Measurements from ENCODE around the gene ARL5C. TPM values are rescaled to one million over a fixed set of nuclear protein-coding genes. Genes with fewer than 3 reads are reported as not detected.

ARL5C gene
- total RNA-seq, 2 donors from 2014 or later, result not detected

- no peaks in the 10 kb centered on the region for H3K9me3 ChIP-seq
- DNase-seq, result peak; percentile 30
- H3K4me1 ChIP-seq, result no peaks in the 10 kb centered on the region
- H3K27me3 ChIP-seq, result no peaks in the 10 kb centered on the region
- H3K36me3 ChIP-seq, result no peaks in the 10 kb centered on the region
- TF ChIP-seq, protein P1, sequence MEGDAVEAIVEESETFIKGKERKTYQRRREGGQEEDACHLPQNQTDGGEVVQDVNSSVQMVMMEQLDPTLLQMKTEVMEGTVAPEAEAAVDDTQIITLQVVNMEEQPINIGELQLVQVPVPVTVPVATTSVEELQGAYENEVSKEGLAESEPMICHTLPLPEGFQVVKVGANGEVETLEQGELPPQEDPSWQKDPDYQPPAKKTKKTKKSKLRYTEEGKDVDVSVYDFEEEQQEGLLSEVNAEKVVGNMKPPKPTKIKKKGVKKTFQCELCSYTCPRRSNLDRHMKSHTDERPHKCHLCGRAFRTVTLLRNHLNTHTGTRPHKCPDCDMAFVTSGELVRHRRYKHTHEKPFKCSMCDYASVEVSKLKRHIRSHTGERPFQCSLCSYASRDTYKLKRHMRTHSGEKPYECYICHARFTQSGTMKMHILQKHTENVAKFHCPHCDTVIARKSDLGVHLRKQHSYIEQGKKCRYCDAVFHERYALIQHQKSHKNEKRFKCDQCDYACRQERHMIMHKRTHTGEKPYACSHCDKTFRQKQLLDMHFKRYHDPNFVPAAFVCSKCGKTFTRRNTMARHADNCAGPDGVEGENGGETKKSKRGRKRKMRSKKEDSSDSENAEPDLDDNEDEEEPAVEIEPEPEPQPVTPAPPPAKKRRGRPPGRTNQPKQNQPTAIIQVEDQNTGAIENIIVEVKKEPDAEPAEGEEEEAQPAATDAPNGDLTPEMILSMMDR (IDR thresholded peaks at IDR 0.05), result no peak
- H3K27ac ChIP-seq, result no peak overlapping the region
- intact Hi-C loops (cut with DNase I), result no loop called here
- no peak overlapping the region for H3K4me3 ChIP-seq
- H3K9ac ChIP-seq (ENCODE audit: low read depth in 2 of 2, low read length in 2 of 2), result no peak overlapping the region
These were observed 22.3 kb downstream of the ARL5C start for GRCh38 chr17:39143552-39144093.

DNA sequence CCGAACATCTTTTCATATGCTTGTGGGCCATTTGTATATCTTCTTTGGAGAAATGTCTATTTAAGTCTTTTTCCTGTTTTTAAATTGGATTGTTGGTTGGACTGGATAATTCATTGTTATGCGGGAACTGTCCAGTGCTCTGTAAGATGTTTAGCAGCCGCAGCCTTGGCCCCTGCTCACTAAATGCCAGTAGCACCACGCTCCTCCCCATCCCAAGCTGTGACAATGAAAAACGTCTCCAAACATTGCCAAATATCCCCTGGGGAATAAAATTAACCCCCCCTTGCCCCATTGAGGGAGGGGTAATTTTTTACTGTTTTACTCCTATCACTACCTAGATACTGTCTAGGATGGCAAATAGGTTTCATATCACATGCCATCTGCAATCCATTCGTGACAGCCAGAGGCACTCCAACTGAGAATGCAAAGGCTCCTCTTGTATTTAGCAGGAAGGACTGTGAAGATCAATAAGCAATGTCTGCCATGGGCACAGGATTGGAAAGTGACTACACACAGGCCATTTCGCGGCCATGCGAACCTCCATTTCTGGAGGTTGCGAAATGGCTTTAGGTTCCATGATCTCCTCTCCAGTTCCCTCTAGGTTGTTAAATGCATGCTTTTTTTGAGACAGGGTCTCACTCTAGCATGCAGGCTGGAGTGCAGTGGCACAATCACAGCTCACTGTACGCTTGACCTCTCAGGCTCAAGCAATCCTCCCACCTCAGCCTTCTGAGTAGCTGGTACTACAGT is 23.9 kb downstream of the ARL5C start:
- no peak for DNase-seq
- no peaks in the 10 kb centered on the region for H3K4me1 ChIP-seq
- H3K36me3 ChIP-seq, result no peaks in the 10 kb centered on the region
- no peak overlapping the region for H3K9ac ChIP-seq (ENCODE audit: low read depth in 2 of 2, low read length in 2 of 2)
- no peaks in the 10 kb centered on the region for H3K9me3 ChIP-seq
- TF ChIP-seq, protein P1 (IDR thresholded peaks at IDR 0.05), result no peak
- intact Hi-C loops (cut with DNase I), result no loop called here
- H3K27me3 ChIP-seq, result no peaks in the 10 kb centered on the region
- H3K27ac ChIP-seq, result no peak overlapping the region
- no peak overlapping the region for H3K4me3 ChIP-seq

DNA sequence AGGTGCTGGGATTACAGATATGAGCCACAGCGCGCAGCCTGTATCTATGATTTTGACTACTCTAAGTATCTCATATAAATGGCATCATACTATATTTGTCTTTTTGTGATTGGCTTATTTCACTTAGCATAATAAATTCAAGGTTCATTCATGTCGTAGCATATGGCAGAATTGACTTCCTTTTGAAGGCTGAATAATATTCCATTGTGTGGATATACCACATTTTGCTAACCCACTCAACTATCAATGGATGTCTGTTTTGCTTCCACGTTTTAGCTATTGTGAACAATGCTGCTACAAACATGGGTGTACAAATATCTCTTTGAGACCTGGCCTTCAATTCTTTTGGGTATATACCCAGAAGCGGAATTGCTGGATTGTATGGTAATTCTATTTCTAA is 24.7 kb downstream of the ARL5C start:
- Histone ChIP-seq H3K4me1 (no peaks in the 10 kb centered on the region), H3K27me3 (no peaks in the 10 kb centered on the region), H3K9ac (ENCODE audit: low read depth in 2 of 2, low read length in 2 of 2) (no peak overlapping the region), H3K36me3 (no peaks in the 10 kb centered on the region), H3K27ac (no peak overlapping the region), H3K4me3 (no peak overlapping the region), H3K9me3 (no peaks in the 10 kb centered on the region)
- no peak for DNase-seq
- intact Hi-C loops (cut with DNase I), result no loop called here
- TF ChIP-seq, protein P1 (IDR thresholded peaks at IDR 0.05), result no peak

DNA sequence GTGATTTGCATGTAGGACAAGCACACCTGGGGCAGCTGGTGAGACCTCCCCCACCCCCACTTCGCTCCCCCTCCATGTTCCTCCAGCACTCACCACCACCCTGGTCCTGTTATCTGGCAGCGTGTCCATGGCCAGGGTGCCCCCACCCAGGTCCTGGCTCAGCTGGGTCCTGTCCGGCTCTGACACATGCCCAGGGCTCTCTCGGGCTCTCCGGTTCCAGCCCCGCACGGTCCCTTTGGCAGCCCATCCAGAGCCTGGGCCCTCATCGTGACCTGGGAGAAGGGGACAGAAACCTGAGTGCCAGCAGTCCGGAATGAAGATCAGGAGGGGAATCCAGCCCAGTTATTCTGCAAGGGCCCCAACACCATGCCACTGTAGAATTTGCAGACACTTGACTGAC is 26.4 kb downstream of the ARL5C start:
- TF ChIP-seq, protein P1 (IDR thresholded peaks at IDR 0.05), result no peak
- H3K9me3 ChIP-seq, result no peaks in the 10 kb centered on the region
- H3K27ac ChIP-seq, result no peak overlapping the region
- H3K36me3 ChIP-seq, result no peaks in the 10 kb centered on the region
- no peaks in the 10 kb centered on the region for H3K4me1 ChIP-seq
- no peak overlapping the region for H3K4me3 ChIP-seq
- no peak for DNase-seq
- intact Hi-C loops (cut with DNase I), result no loop called here
- H3K27me3 ChIP-seq, result no peaks in the 10 kb centered on the region
- no peak overlapping the region for H3K9ac ChIP-seq (ENCODE audit: low read depth in 2 of 2, low read length in 2 of 2)

DNA sequence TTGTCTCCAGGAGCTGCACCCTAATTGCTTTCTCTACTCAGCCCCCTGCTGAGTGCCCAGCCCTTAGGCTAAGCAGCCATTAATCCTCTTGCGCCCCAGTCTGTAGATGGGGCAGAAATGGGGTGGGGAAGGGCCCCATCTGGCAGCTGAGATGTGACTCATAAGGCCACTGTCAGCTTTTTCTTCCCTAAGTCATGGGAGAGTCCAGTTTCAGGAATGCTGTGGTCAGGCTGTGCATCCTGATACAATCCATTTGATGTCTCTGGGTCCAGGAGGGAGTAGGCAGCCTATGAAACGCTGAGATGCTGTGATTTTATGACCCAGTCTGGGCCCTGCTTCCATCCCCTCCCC is 26.8 kb downstream of the ARL5C start:
- Histone ChIP-seq H3K36me3 (no peaks in the 10 kb centered on the region), H3K4me1 (no peaks in the 10 kb centered on the region), H3K9me3 (no peaks in the 10 kb centered on the region), H3K9ac (ENCODE audit: low read depth in 2 of 2, low read length in 2 of 2) (no peak overlapping the region), H3K4me3 (no peak overlapping the region), H3K27ac (no peak overlapping the region), H3K27me3 (no peaks in the 10 kb centered on the region)
- TF ChIP-seq, protein P1 (IDR thresholded peaks at IDR 0.05), result no peak
- intact Hi-C loops (cut with DNase I), result no loop called here
- DNase-seq, result no peak

Measured in colonic mucosa (tissue), 4 donors.